Neuronal stem cell (in vitro differentiated cells): ENCODE measurements around the gene SMYD3.

ENCODE experiments used
- DNase-seq: peaks from one replicate; pipeline ENCODE4 v3.0.0-alpha.2; 2013; ENCODE audit warnings: low spot score
- H2AFZ ChIP-seq: one replicate; pipeline ENCODE4 v1.6.1; 2013; ENCODE audit warnings: mild to moderate bottlenecking, low read length, inconsistent platforms
- H2AK5ac ChIP-seq: 2 replicates; pipeline ENCODE4 v1.6.1; 2013; ENCODE audit warnings: low read depth, mild to moderate bottlenecking, inconsistent platforms, low read length, moderate library complexity, mixed read lengths
- H2BK120ac ChIP-seq: 2 replicates; pipeline ENCODE4 v1.6.1; 2013; ENCODE audit warnings: low read depth, mild to moderate bottlenecking, inconsistent platforms, low read length, moderate library complexity, mixed read lengths
- H2BK12ac ChIP-seq: one replicate; pipeline ENCODE4 v1.6.1; 2013; ENCODE audit warnings: low read length, inconsistent platforms
- H2BK15ac ChIP-seq: 2 replicates; pipeline ENCODE4 v1.6.1; 2013; ENCODE audit warnings: mild to moderate bottlenecking, low read length, inconsistent platforms, mixed read lengths
- H2BK5ac ChIP-seq: one replicate; pipeline ENCODE4 v1.6.1; 2013; ENCODE audit warnings: inconsistent platforms, mild to moderate bottlenecking, low read length, moderate library complexity
- H3K14ac ChIP-seq: one replicate; pipeline ENCODE4 v1.6.1; 2013; ENCODE audit warnings: low read length, inconsistent platforms
- H3K18ac ChIP-seq: 2 replicates; pipeline ENCODE4 v1.6.1; 2013; ENCODE audit warnings: low read length, inconsistent platforms
- H3K23ac ChIP-seq: 2 replicates; pipeline ENCODE4 v1.6.1; 2013; ENCODE audit warnings: low read depth, mild to moderate bottlenecking, mixed read lengths, low read length, inconsistent platforms; ENCODE audit not compliant: poor library complexity
- H3K27ac ChIP-seq: replicated peaks from 3 replicates; pipeline ENCODE4 v1.5.1; 2013; ENCODE audit warnings: low read length, inconsistent platforms
- H3K27me3 ChIP-seq, 3 experiments: 2 replicates each; pipeline ENCODE4 v1.6.1; 2013; ENCODE audit warnings: low read length in 3 of 3, mild to moderate bottlenecking in 2 of 3, inconsistent platforms in 1 of 3, low read depth in 1 of 3, mixed read lengths in 1 of 3, moderate library complexity in 1 of 3; ENCODE audit not compliant: control insufficient read depth in 3 of 3, insufficient read depth in 3 of 3
- H3K36me3 ChIP-seq, 2 donors: replicated peaks in 1 of 2; 2 replicates each; pipeline ENCODE4 v1.6.1; 2013; ENCODE audit warnings: low read length in 2 of 2; ENCODE audit not compliant: control insufficient read depth in 2 of 2, insufficient read depth in 2 of 2
- H3K4ac ChIP-seq: 2 replicates; pipeline ENCODE4 v1.6.1; 2013; ENCODE audit warnings: inconsistent platforms, mild to moderate bottlenecking, low read length, moderate library complexity
- H3K4me1 ChIP-seq, 2 donors: 1 replicate in 1 of 2; 2 replicates in 1 of 2; pipeline ENCODE4 v1.6.1; 2013; ENCODE audit warnings: low read length in 2 of 2, low read depth in 1 of 2; ENCODE audit not compliant: control insufficient read depth in 2 of 2, insufficient read depth in 1 of 2
- H3K4me2 ChIP-seq: one replicate; pipeline ENCODE4 v1.6.1; 2013; ENCODE audit warnings: mild to moderate bottlenecking, low read length, inconsistent platforms; ENCODE audit not compliant: insufficient read depth, poor library complexity, severe bottlenecking
- H3K4me3 ChIP-seq, 2 donors: 2 replicates each; pipeline ENCODE4 v1.5.1; 2013; ENCODE audit warnings: low read length in 2 of 2, mild to moderate bottlenecking in 2 of 2, inconsistent platforms in 1 of 2, moderate library complexity in 1 of 2
- H3K79me1 ChIP-seq: one replicate; pipeline ENCODE4 v1.6.1; 2013; ENCODE audit warnings: low read depth, mild to moderate bottlenecking, inconsistent platforms, low read length, moderate library complexity
- H3K9ac ChIP-seq: one replicate; pipeline ENCODE4 v1.6.1; 2013; ENCODE audit warnings: mild to moderate bottlenecking, low read depth, low read length, inconsistent platforms; ENCODE audit not compliant: poor library complexity
- H3K9me3 ChIP-seq, 2 donors: replicated peaks in 1 of 2; 2 replicates each; pipeline versions ENCODE3 to v1.6.1; 2013; ENCODE audit warnings: low read length in 2 of 2, mild to moderate bottlenecking in 2 of 2, inconsistent platforms in 1 of 2, low read depth in 1 of 2, mixed read lengths in 1 of 2, moderate library complexity in 1 of 2; ENCODE audit not compliant: control insufficient read depth in 2 of 2, insufficient read depth in 1 of 2
- H4K8ac ChIP-seq: one replicate; pipeline ENCODE4 v1.6.1; 2013; ENCODE audit warnings: low read depth, mild to moderate bottlenecking, inconsistent platforms, low read length, moderate library complexity
- H4K91ac ChIP-seq: one replicate; pipeline ENCODE4 v1.6.1; 2013; ENCODE audit warnings: low read length, low read depth, mild to moderate bottlenecking, inconsistent platforms; ENCODE audit not compliant: poor library complexity
- WGBS, 2 donors: extraction: QIAGEN DNeasy Blood & Tissue Kit; methylation state at CpG; one replicate each; pipeline ENCODE4 v1.1.7; 2013; ENCODE audit warnings: missing lambda C conversion rate in 2 of 2, mixed read lengths in 1 of 2; ENCODE audit not compliant: insufficient read length in 2 of 2, insufficient replicate concordance in 1 of 2; ENCODE audit errors: extremely low coverage in 2 of 2; 5-methylcytosine and 5-hydroxymethylcytosine counted together

Gene SMYD3

GRCh38 chr1:245933431-245934045, 573.5 kb downstream of the SMYD3 start:
- Histone ChIP-seq H3K27ac (no peak overlapping the region), H3K4ac (no peak overlapping the region), H3K23ac (no peak overlapping the region), H4K91ac (no peak overlapping the region), H3K18ac (no peak overlapping the region), H2BK120ac (no peak overlapping the region), H2BK15ac (no peak overlapping the region), H3K27me3 (no peaks in the 10 kb centered on the region), H2BK5ac (no peak overlapping the region), H3K79me1 (peaks cover 2% of the 10 kb centered on the region), H2AK5ac (no peak overlapping the region), H4K8ac (no peak overlapping the region), H3K4me3 (no peak overlapping the region), H3K9ac (no peak overlapping the region), H3K4me2 (no peak overlapping the region), H2BK12ac (no peak overlapping the region), H3K4me1 (no peaks in the 10 kb centered on the region), H2AFZ (no peak overlapping the region), H3K9me3 (no peaks in the 10 kb centered on the region), H3K14ac (no peak overlapping the region), H3K36me3 (no peaks in the 10 kb centered on the region)
- no CpG with 5 or more reads among the region's 2 CpGs for WGBS, 2 donors
- no peak for DNase-seq

GRCh38 chr1:245932302-245932972, 574.6 kb downstream of the SMYD3 start:
- DNase-seq = no peak
- Histone ChIP-seq H3K27ac (no peak overlapping the region), H2BK12ac (no peak overlapping the region), H2AFZ (no peak overlapping the region), H4K91ac (no peak overlapping the region), H3K9me3 (no peaks in the 10 kb centered on the region), H3K9ac (no peak overlapping the region), H3K14ac (no peak overlapping the region), H2BK15ac (no peak overlapping the region), H3K4me3 (no peak overlapping the region), H2AK5ac (no peak overlapping the region), H3K27me3 (no peaks in the 10 kb centered on the region), H2BK120ac (no peak overlapping the region), H4K8ac (no peak overlapping the region), H3K36me3 (no peaks in the 10 kb centered on the region), H3K18ac (no peak overlapping the region), H3K79me1 (no peaks in the 10 kb centered on the region), H3K4me1 (no peaks in the 10 kb centered on the region), H2BK5ac (no peak overlapping the region), H3K23ac (no peak overlapping the region), H3K4me2 (no peak overlapping the region), H3K4ac (no peak overlapping the region)
- WGBS, 2 donors = no CpG with 5 or more reads among the region's 8 CpGs

- no peaks in the 10 kb centered on the region for H3K27me3 ChIP-seq
- no peak overlapping the region for H4K91ac ChIP-seq
- H3K14ac ChIP-seq = no peak overlapping the region
- H2AK5ac ChIP-seq = no peak overlapping the region
- H2BK15ac ChIP-seq = no peak overlapping the region
- no peaks in the 10 kb centered on the region for H3K9me3 ChIP-seq
- H3K4me1 ChIP-seq = no peaks in the 10 kb centered on the region
- no peak overlapping the region for H3K4ac ChIP-seq
- no peak overlapping the region for H3K23ac ChIP-seq
- no peak overlapping the region for H3K27ac ChIP-seq
- WGBS, 2 donors = no CpG with 5 or more reads among the region's 3 CpGs
- H3K4me3 ChIP-seq = no peak overlapping the region
- H3K4me2 ChIP-seq = no peak overlapping the region
- H3K18ac ChIP-seq = no peak overlapping the region
- H3K36me3 ChIP-seq = no peaks in the 10 kb centered on the region
- no peak overlapping the region for H2BK5ac ChIP-seq
- no peak overlapping the region for H2BK12ac ChIP-seq
- H4K8ac ChIP-seq = no peak overlapping the region
- no peak for DNase-seq
- H2BK120ac ChIP-seq = no peak overlapping the region
- H3K9ac ChIP-seq = no peak overlapping the region
- no peaks in the 10 kb centered on the region for H3K79me1 ChIP-seq
- H2AFZ ChIP-seq = no peak overlapping the region
Measured at GRCh38 chr1:245931450-245931849, 575.6 kb downstream of the SMYD3 start.

- Histone ChIP-seq H3K18ac (no peak overlapping the region), H2AK5ac (no peak overlapping the region), H2BK5ac (no peak overlapping the region), H4K8ac (no peak overlapping the region), H3K79me1 (no peaks in the 10 kb centered on the region), H2AFZ (no peak overlapping the region), H3K14ac (no peak overlapping the region), H3K4me2 (no peak overlapping the region), H4K91ac (no peak overlapping the region), H3K4me1 (no peaks in the 10 kb centered on the region), H3K27me3 (no peaks in the 10 kb centered on the region), H3K9ac (no peak overlapping the region), H2BK15ac (no peak overlapping the region), H2BK12ac (no peak overlapping the region), H3K9me3 (no peaks in the 10 kb centered on the region), H3K27ac (no peak overlapping the region), H2BK120ac (no peak overlapping the region), H3K4me3 (no peak overlapping the region), H3K23ac (no peak overlapping the region), H3K36me3 (no peaks in the 10 kb centered on the region), H3K4ac (no peak overlapping the region)
- no CpG with 5 or more reads among the region's 7 CpGs for WGBS, 2 donors
- DNase-seq = no peak
Measured at GRCh38 chr1:245929224-245929623, 577.9 kb downstream of the SMYD3 start.
